K562 (cell line): ENCODE data around the gene ST3GAL3. TPM values are rescaled to one million over a fixed set of nuclear protein-coding genes. Genes with fewer than 3 reads are reported as not detected.

ENCODE experiments used
- ADNP ChIP-seq: fragments of 200-800 bp; sonication (Bioruptor generic); IDR thresholded peaks from 2 replicates; pipeline ENCODE4 v1.6.1; 2016; ENCODE audit warnings: missing genetic modification characterization, missing compliant biosample characterization
- CBFA2T3 ChIP-seq: fragments of 450-650 bp; IDR thresholded peaks from 2 replicates; pipeline ENCODE4 v1.6.1; 2017
- CXXC5 ChIP-seq: fragments of 250-450 bp; sonication (Bioruptor Pico); IDR thresholded peaks from 2 replicates; pipeline ENCODE4 v1.8.0; 2022; ENCODE audit warnings: inconsistent platforms, mild to moderate bottlenecking, moderate library complexity
- DACH1 ChIP-seq: fragments of 450-650 bp; IDR thresholded peaks from 2 replicates; pipeline ENCODE4 v1.6.1; 2018; ENCODE audit not compliant: partially characterized antibody
- DNMT1 ChIP-seq: fragments of 450-650 bp; IDR thresholded peaks from 2 replicates; pipeline ENCODE4 v1.6.1; 2016; ENCODE audit warnings: antibody characterized with exemption, mild to moderate bottlenecking
- ESRRA ChIP-seq: fragments of 450-650 bp; IDR thresholded peaks from 2 replicates; pipeline ENCODE4 v1.6.1; 2014; ENCODE audit warnings: low read depth, mild to moderate bottlenecking, moderate library complexity, borderline replicate concordance
- ETS1 ChIP-seq: conservative IDR thresholded peaks from 2 replicates; pipeline ENCODE4 v1.6.1; 2011; ENCODE audit warnings: low read depth, mild to moderate bottlenecking, low read length; ENCODE audit not compliant: control insufficient read depth
- GATAD2B ChIP-seq: fragments of 450-650 bp; IDR thresholded peaks from 2 replicates; pipeline ENCODE4 v1.6.1; 2017; ENCODE audit warnings: mild to moderate bottlenecking, borderline replicate concordance
- HBP1 ChIP-seq: fragments of 450-650 bp; formaldehyde crosslinking; IDR thresholded peaks from 2 replicates; pipeline ENCODE4 v1.4.0; 2022; ENCODE audit warnings: missing genetic modification characterization
- PML ChIP-seq: IDR thresholded peaks from 2 replicates; pipeline ENCODE4 v1.6.1; 2012; ENCODE audit warnings: low read length, inconsistent platforms
- PPARD ChIP-seq: fragments of 250-450 bp; sonication (Bioruptor Pico); IDR thresholded peaks from 2 replicates; pipeline ENCODE4 v1.8.0; 2022; ENCODE audit warnings: inconsistent platforms, mild to moderate bottlenecking, moderate library complexity
- PREB ChIP-seq: sonication (generic); formaldehyde crosslinking; IDR thresholded peaks from 2 replicates; pipeline ENCODE4 v1.8.1; 2023; ENCODE audit warnings: mild to moderate bottlenecking, missing genetic modification reagents
- RHOXF2B ChIP-seq: fragments of 250-450 bp; sonication (Bioruptor Pico); conservative IDR thresholded peaks from 2 replicates; pipeline ENCODE4 v1.5.1; 2021
- SAFB2 ChIP-seq: fragments of 200-400 bp; formaldehyde crosslinking; IDR thresholded peaks from 2 replicates; pipeline ENCODE4 v1.6.1; 2018; ENCODE audit warnings: borderline replicate concordance, low read length, low read depth, moderate library complexity; ENCODE audit not compliant: severe bottlenecking
- SMARCB1 ChIP-seq: IDR thresholded peaks from 2 replicates; pipeline ENCODE4 v1.6.1; 2011; ENCODE audit warnings: improper control_type of control experiment, low read depth; ENCODE audit not compliant: insufficient read length
- TARDBP ChIP-seq: fragments of 450-650 bp; IDR thresholded peaks from 2 replicates; pipeline ENCODE4 v1.6.1; 2016
- ZFX ChIP-seq: sonication (generic); formaldehyde crosslinking; IDR thresholded peaks from 2 replicates; pipeline ENCODE4 v1.8.0; 2022; ENCODE audit warnings: mild to moderate bottlenecking, missing genetic modification reagents, moderate library complexity
- ZNF124 ChIP-seq: sonication (generic); formaldehyde crosslinking; IDR thresholded peaks from 2 replicates; pipeline ENCODE4 v1.8.1; 2022; ENCODE audit warnings: missing genetic modification reagents
- ZNF347 ChIP-seq: fragments of 450-650 bp; formaldehyde crosslinking; IDR thresholded peaks from 2 replicates; pipeline ENCODE4 v1.4.0; 2020; ENCODE audit warnings: low read depth, mild to moderate bottlenecking, moderate library complexity
- ZNF41 ChIP-seq: fragments of 250-450 bp; sonication (Bioruptor Pico); conservative IDR thresholded peaks from 2 replicates; pipeline ENCODE4 v1.4.0; 2020; ENCODE audit warnings: mild to moderate bottlenecking
- ZNF561 ChIP-seq: fragments of 450-650 bp; formaldehyde crosslinking; conservative IDR thresholded peaks from 2 replicates; pipeline ENCODE4 v1.4.0; 2020; ENCODE audit warnings: mild to moderate bottlenecking, moderate library complexity
- ZNF584 ChIP-seq: fragments of 200-800 bp; sonication (Bioruptor generic); IDR thresholded peaks from 2 replicates; pipeline ENCODE4 v1.6.1; 2016; ENCODE audit warnings: low read depth, mild to moderate bottlenecking, missing genetic modification characterization, missing compliant biosample characterization
- polyA plus RNA-seq, 8 experiments: library from polyadenylated mRNA; depleted of rRNA in 4 of 8; stranded (reverse) in 5 of 8; unstranded in 3 of 8; fragments of >200 nt; fragmentation: Nextera tagmentation in 2 of 8; fragmentation: Illumina TruSeq in 1 of 8; extraction: Ambion mirVana in 2 of 8; extraction: Trizol in 1 of 8; gene quantifications; 2 replicates each; pipeline versions ENCODE4 v1.2.1 to v1.2.3, GENCODE V29; 2011 to 2014; ENCODE audit warnings: inconsistent platforms in 1 of 8, missing spikeins in 1 of 8
- total RNA-seq, 7 experiments: library from RNA; depleted of rRNA in 6 of 7; stranded (reverse); fragments of >200 nt in 6 of 7; fragmentation: Illumina TruSeq in 2 of 7; extraction: Trizol in 2 of 7; gene quantifications; 2 replicates each; pipeline versions ENCODE4 v1.2.1 to v1.2.3, GENCODE V29; 2011 to 2021; ENCODE audit warnings: low replicate concordance in 1 of 7
- TF ChIP-seq, protein P1 (sequence below), 2 experiments: fragments of 250-450 bp in 1 of 2; fragments of 450-650 bp in 1 of 2; sonication (Bioruptor Pico) in 1 of 2; IDR thresholded peaks; 2 replicates each; pipeline versions ENCODE4 v1.6.1 to v1.8.0; 2016 to 2021; ENCODE audit warnings: mild to moderate bottlenecking in 2 of 2, moderate library complexity in 2 of 2, missing compliant biosample characterization in 1 of 2, missing genetic modification characterization in 1 of 2
- TF ChIP-seq, protein P2 (sequence below): fragments of 250-450 bp; sonication (Bioruptor Pico); IDR thresholded peaks from 2 replicates; pipeline ENCODE4 v1.5.0; 2022; ENCODE audit warnings: mild to moderate bottlenecking

The ST3GAL3 gene
- total and polyA plus RNA-seq, 9 of the 15 experiments (the other 6 are each of a cell fraction or from before 2014, with no cell fraction given) = 1.2 to 18.9 (median 11.0) TPM

DNA sequence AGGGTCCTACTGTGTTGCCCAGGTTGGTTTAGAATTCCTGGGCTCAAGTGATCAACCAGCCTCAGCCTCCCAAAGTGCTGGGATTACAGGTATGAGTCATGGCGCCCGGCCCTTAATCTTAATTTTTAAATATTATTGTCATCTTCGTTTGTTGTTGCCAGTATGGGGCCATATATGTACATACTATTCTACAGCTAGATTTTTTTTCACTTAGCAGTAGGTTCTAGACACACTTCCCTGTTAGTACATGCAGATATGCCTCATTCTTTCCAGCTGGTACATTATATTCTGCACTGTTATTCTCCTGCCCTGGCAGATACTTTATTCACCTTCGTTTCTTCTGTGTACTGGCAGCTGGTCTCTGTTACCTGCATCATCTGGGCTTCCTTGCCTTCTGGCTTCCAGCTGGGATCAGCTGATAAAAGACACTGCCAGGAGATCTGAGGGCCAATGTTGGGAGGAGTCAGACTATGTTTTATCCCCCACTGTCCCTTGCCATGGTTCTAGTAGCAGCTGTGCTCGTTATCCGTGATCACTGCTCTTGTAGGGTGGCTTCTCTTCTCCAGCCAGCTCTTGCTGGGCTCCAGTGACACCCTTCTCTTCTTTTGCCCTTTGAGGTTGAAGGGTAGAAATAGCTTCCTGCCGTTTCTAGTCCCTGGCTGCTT, 24.7 kb downstream of the ST3GAL3 start (continued):
- TF ChIP-seq HBP1 = no peak
- no peak for TF ChIP-seq GATAD2B
- TF ChIP-seq ZNF41 (CRISPR knock-in tag) = no peak
- TF ChIP-seq, protein P1, sequence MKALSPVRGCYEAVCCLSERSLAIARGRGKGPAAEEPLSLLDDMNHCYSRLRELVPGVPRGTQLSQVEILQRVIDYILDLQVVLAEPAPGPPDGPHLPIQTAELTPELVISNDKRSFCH (CRISPR knock-in tag; IDR thresholded peaks at IDR 0.05) = no peak
- TF ChIP-seq, protein P1 (tag; IDR thresholded peaks at IDR 0.05) = 0 out of 2 replicates have a peak, but pooled peaks have one; percentile 23
- TF ChIP-seq, protein P2, sequence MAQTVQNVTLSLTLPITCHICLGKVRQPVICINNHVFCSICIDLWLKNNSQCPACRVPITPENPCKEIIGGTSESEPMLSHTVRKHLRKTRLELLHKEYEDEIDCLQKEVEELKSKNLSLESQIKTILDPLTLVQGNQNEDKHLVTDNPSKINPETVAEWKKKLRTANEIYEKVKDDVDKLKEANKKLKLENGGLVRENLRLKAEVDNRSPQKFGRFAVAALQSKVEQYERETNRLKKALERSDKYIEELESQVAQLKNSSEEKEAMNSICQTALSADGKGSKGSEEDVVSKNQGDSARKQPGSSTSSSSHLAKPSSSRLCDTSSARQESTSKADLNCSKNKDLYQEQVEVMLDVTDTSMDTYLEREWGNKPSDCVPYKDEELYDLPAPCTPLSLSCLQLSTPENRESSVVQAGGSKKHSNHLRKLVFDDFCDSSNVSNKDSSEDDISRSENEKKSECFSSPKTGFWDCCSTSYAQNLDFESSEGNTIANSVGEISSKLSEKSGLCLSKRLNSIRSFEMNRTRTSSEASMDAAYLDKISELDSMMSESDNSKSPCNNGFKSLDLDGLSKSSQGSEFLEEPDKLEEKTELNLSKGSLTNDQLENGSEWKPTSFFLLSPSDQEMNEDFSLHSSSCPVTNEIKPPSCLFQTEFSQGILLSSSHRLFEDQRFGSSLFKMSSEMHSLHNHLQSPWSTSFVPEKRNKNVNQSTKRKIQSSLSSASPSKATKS (CRISPR knock-in tag) = no peak
- TF ChIP-seq ZNF124 = no peak
- no peak for TF ChIP-seq CXXC5 (CRISPR knock-in tag)
- TF ChIP-seq ZNF347 (CRISPR knock-in tag) = no peak
- no peak for TF ChIP-seq ZFX (CRISPR knock-in tag)
- no peak for TF ChIP-seq TARDBP
- no peak for TF ChIP-seq ESRRA
- no peak for TF ChIP-seq SAFB2
- TF ChIP-seq DNMT1 = no peak
- TF ChIP-seq RHOXF2B (CRISPR knock-in tag) = no peak
- no peak for TF ChIP-seq PPARD
- TF ChIP-seq ETS1 = no peak
- no peak for TF ChIP-seq ADNP (tag)
- no peak for TF ChIP-seq PML
- peak; percentile 92 for TF ChIP-seq CBFA2T3
- TF ChIP-seq SMARCB1 = no peak
- TF ChIP-seq ZNF561 (CRISPR knock-in tag) = no peak
- TF ChIP-seq ZNF584 (CRISPR knock-in tag) = no peak
- TF ChIP-seq DACH1 = peak; percentile 77
- no peak for TF ChIP-seq PREB (CRISPR knock-in tag)
